Measurements from ENCODE around the gene KCND3. TPM values are rescaled to one million over a fixed set of nuclear protein-coding genes. Genes with fewer than 3 reads are reported as not detected.

The KCND3 gene
- total RNA-seq, 3 donors from 2014 or later (not counting 1 experiment from before 2014, with no cell fraction given): 0.07 to 0.16 TPM; not detected in 1

DNA sequence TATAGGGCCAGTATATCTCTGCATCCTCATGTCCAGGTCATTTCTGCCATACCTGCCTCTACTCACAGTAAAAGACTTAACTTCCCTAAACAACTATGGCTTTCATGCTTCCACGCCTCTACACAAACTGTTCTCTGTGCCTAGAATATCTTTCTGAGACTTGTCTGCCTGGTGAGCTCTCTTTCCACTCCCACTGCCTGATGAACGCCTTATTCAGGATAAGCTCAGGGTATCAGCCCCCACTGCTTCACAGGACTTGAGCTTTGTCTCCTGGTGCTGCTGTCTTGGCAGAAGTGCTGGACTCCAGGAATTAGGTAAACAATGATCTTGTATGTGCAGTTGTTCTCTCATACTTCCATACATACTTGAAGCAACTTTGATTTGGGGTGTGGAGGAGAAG lies 238.6 kb downstream of the KCND3 start:
- no peaks in the 10 kb centered on the region for H3K36me3 ChIP-seq (ENCODE audit: control insufficient read depth, insufficient read depth, low read length)
- peak overlapping the region in 1 of 2 donors; percentile 1 for H3K27ac Mint-ChIP-seq
- H3K4me1 ChIP-seq (ENCODE audit: control insufficient read depth, insufficient read depth, low read length): peaks cover 8% of the 10 kb centered on the region
- no peaks in the 10 kb centered on the region for H3K27me3 ChIP-seq (ENCODE audit: control insufficient read depth, insufficient read depth, low read length)
- peaks cover 13 to 25% of the 10 kb centered on the region in 2 donors for H3K4me1 Mint-ChIP-seq
- DNase-seq: no peak
- ATAC-seq: no peak
- H3K27ac ChIP-seq (ENCODE audit: low read length): no peak overlapping the region
- 86% methylated on average over 2 of the region's 2 CpGs for WGBS (ENCODE audit: insufficient coverage)
- no peak overlapping the region for H3K4me3 ChIP-seq (ENCODE audit: low read length)
- H3K9me3 ChIP-seq (ENCODE audit: control insufficient read depth, insufficient read depth, low read length): no peaks in the 10 kb centered on the region
- intact Hi-C loops (cut with micrococcal nuclease): loop anchor here (10.0 kb wide), 3 partner anchors 276 to 856 kb away; partner anchors contain the start of genes C1orf162 and DENND2D
- no peaks in the 10 kb centered on the region for H3K27me3 Mint-ChIP-seq (ENCODE audit: low read depth in 2 of 2)
- no peak overlapping the region for H3K4me3 Mint-ChIP-seq
- TF ChIP-seq CTCF (IDR thresholded peaks at IDR 0.05): no peak
- no peaks in the 10 kb centered on the region for H3K9me3 Mint-ChIP-seq
- H3K36me3 Mint-ChIP-seq: no peaks in the 10 kb centered on the region

GRCh38 chr1:111749628-111750027 lies 239.8 kb downstream of the KCND3 start:
- no peak for DNase-seq
- no peak for TF ChIP-seq CTCF (IDR thresholded peaks at IDR 0.05)
- intact Hi-C loops (cut with micrococcal nuclease): loop anchor here (10.0 kb wide), 3 partner anchors 275 to 855 kb away; partner anchors contain the start of genes C1orf162 and DENND2D

DNA sequence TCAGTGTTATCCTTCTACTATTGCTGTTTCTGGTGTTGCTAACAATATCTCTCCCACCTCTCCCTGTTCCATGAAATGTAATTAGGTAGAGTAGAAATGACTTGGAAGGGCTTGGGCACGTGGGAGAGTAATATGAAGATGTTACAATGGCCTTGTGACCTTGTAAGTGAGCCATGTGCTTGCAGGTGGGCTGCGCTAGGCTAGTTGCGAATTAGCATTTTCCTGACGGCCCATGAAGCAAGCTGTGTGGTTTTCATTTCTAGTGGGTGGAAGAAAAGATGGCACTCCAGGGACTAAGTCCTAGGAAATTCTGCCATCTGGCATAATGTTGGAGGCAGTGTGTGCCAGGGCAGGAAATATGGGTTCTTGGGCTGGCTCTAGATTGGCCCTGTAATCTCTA lies 241.5 kb downstream of the KCND3 start:
- Histone ChIP-seq H3K4me3 (ENCODE audit: low read length) (no peak overlapping the region), H3K9me3 (ENCODE audit: control insufficient read depth, insufficient read depth, low read length) (no peaks in the 10 kb centered on the region), H3K36me3 (ENCODE audit: control insufficient read depth, insufficient read depth, low read length) (no peaks in the 10 kb centered on the region), H3K4me1 (ENCODE audit: control insufficient read depth, insufficient read depth, low read length) (no peaks in the 10 kb centered on the region), H3K27ac (ENCODE audit: low read length) (no peak overlapping the region), H3K27me3 (ENCODE audit: control insufficient read depth, insufficient read depth, low read length) (no peaks in the 10 kb centered on the region)
- no peaks in the 10 kb centered on the region for H3K36me3 Mint-ChIP-seq
- H3K27ac Mint-ChIP-seq: no peak overlapping the region
- no peaks in the 10 kb centered on the region for H3K9me3 Mint-ChIP-seq
- ATAC-seq (no peak), DNase-seq (no peak)
- H3K27me3 Mint-ChIP-seq (ENCODE audit: low read depth in 2 of 2): peaks cover 0 to 3% of the 10 kb centered on the region in 2 donors
- WGBS (ENCODE audit: insufficient coverage): 92% methylated on average over 4 of the region's 4 CpGs
- no peak overlapping the region for H3K4me3 Mint-ChIP-seq
- no peak for TF ChIP-seq CTCF (IDR thresholded peaks at IDR 0.05)
- intact Hi-C loops (cut with micrococcal nuclease): no loop called here
- H3K4me1 Mint-ChIP-seq: peaks cover 0 to 6% of the 10 kb centered on the region in 2 donors

More at GRCh38 chr1:111749628-111750027, 239.8 kb downstream of the KCND3 start:
- Mint-ChIP-seq H3K27ac (no peak overlapping the region), H3K36me3 (no peaks in the 10 kb centered on the region), H3K9me3 (no peaks in the 10 kb centered on the region), H3K4me1 (peaks cover 8 to 13% of the 10 kb centered on the region in 2 donors), H3K27me3 (ENCODE audit: low read depth in 2 of 2) (no peaks in the 10 kb centered on the region), H3K4me3 (no peak overlapping the region)
- H3K27ac ChIP-seq (ENCODE audit: low read length): no peak overlapping the region
- H3K9me3 ChIP-seq (ENCODE audit: control insufficient read depth, insufficient read depth, low read length): no peaks in the 10 kb centered on the region
- WGBS (ENCODE audit: insufficient coverage): 98% methylated on average over 3 of the region's 3 CpGs
- ATAC-seq: no peak
- no peak overlapping the region for H3K4me3 ChIP-seq (ENCODE audit: low read length)
- H3K36me3 ChIP-seq (ENCODE audit: control insufficient read depth, insufficient read depth, low read length): no peaks in the 10 kb centered on the region
- H3K27me3 ChIP-seq (ENCODE audit: control insufficient read depth, insufficient read depth, low read length): no peaks in the 10 kb centered on the region
- H3K4me1 ChIP-seq (ENCODE audit: control insufficient read depth, insufficient read depth, low read length): peaks cover 3% of the 10 kb centered on the region

GRCh38 chr1:111747282-111747734 lies 242.2 kb downstream of the KCND3 start:
- peak; percentile 48 for TF ChIP-seq CTCF (IDR thresholded peaks at IDR 0.05)
- H3K9me3 Mint-ChIP-seq: no peaks in the 10 kb centered on the region
- peak overlapping the region in 1 of 2 donors; percentile 48 for H3K27ac Mint-ChIP-seq
- H3K4me1 Mint-ChIP-seq: peaks cover 0 to 6% of the 10 kb centered on the region in 2 donors
- H3K4me3 ChIP-seq (ENCODE audit: low read length): no peak overlapping the region
- H3K4me1 ChIP-seq (ENCODE audit: control insufficient read depth, insufficient read depth, low read length): no peaks in the 10 kb centered on the region
- H3K36me3 Mint-ChIP-seq: no peaks in the 10 kb centered on the region
- DNase-seq: peak in 1 of 2 donors; percentile 78
- H3K27ac ChIP-seq (ENCODE audit: low read length): no peak overlapping the region
- WGBS (ENCODE audit: insufficient coverage): 41% methylated on average over 2 of the region's 3 CpGs
- no peak overlapping the region for H3K4me3 Mint-ChIP-seq
- H3K27me3 Mint-ChIP-seq (ENCODE audit: low read depth in 2 of 2): peaks cover 4 to 7% of the 10 kb centered on the region in 2 donors
- no peaks in the 10 kb centered on the region for H3K36me3 ChIP-seq (ENCODE audit: control insufficient read depth, insufficient read depth, low read length)
- H3K27me3 ChIP-seq (ENCODE audit: control insufficient read depth, insufficient read depth, low read length): no peaks in the 10 kb centered on the region
- ATAC-seq: peak; percentile 65 to 73 (median 70)
- intact Hi-C loops (cut with micrococcal nuclease): no loop called here
- H3K9me3 ChIP-seq (ENCODE audit: control insufficient read depth, insufficient read depth, low read length): no peaks in the 10 kb centered on the region

All from natural killer cell (primary cell).